H1 (cell line): ENCODE data around the gene STXBP4. TPM values are rescaled to one million over a fixed set of nuclear protein-coding genes. Genes with fewer than 3 reads are reported as not detected.

Source experiments
- CTCF ChIA-PET: fragments of 300-600 bp; sonication (Branson Sonifier 250); formaldehyde crosslinking; loops from one replicate; lab custom pipeline; 2021; ENCODE audit not compliant: partially characterized antibody; lab: Charles Lee
- POLR2A ChIA-PET: fragments of 300-600 bp; sonication (Branson Sonifier 250); formaldehyde crosslinking; loops from one replicate; lab custom pipeline; 2021; ENCODE audit warnings: inconsistent platforms; ENCODE audit not compliant: partially characterized antibody; lab: Charles Lee
- DNase-seq, 2 experiments: peaks; one replicate each; pipeline versions ENCODE4 v3.0.0 to v3.0.0-alpha.2; 2010 to 2022; ENCODE audit warnings: low spot score in 2 of 2, low read depth in 1 of 2, mixed read lengths in 1 of 2
- FAIRE-seq: peaks from 2 replicates; lab custom pipeline; 2011; peaks lifted over from hg19 to GRCh38; lab: Jason Lieb, UNC
- H2AFZ ChIP-seq: 2 replicates; pipeline ENCODE4 v1.8.1; 2012; ENCODE audit warnings: low read length, inconsistent platforms
- H2AK5ac ChIP-seq: 2 replicates; pipeline ENCODE4 v1.6.1; 2013; ENCODE audit warnings: low read depth, low read length
- H2BK120ac ChIP-seq: replicated peaks from 2 replicates; pipeline ENCODE3; 2013; ENCODE audit warnings: low read depth, low read length, inconsistent platforms
- H2BK12ac ChIP-seq: 2 replicates; pipeline ENCODE4 v1.6.1; 2013; ENCODE audit warnings: low read depth, low read length
- H2BK15ac ChIP-seq: 2 replicates; pipeline ENCODE4 v1.6.1; 2013; ENCODE audit warnings: low read length
- H2BK20ac ChIP-seq: 2 replicates; pipeline ENCODE4 v1.6.1; 2013; ENCODE audit warnings: low read length
- H2BK5ac ChIP-seq: 2 replicates; pipeline ENCODE4 v1.6.1; 2013; ENCODE audit warnings: low read depth, low read length
- H3K14ac ChIP-seq: 2 replicates; pipeline ENCODE4 v1.6.1; 2013; ENCODE audit warnings: inconsistent platforms; ENCODE audit not compliant: insufficient read length
- H3K18ac ChIP-seq: 2 replicates; pipeline ENCODE4 v1.6.1; 2013; ENCODE audit warnings: low read length; ENCODE audit errors: extremely low read depth
- H3K23ac ChIP-seq: 2 replicates; pipeline ENCODE4 v1.6.1; 2013; ENCODE audit warnings: inconsistent platforms; ENCODE audit not compliant: insufficient read length
- H3K23me2 ChIP-seq: 2 replicates; pipeline ENCODE4 v1.6.1; 2013; ENCODE audit warnings: low read depth, low read length
- H3K27ac ChIP-seq: 2 replicates; pipeline ENCODE4 v1.6.1; 2011; ENCODE audit warnings: low read depth, low read length, inconsistent platforms
- H3K27me3 ChIP-seq, 4 experiments: replicated peaks in 1 of 4; 1 replicate in 1 of 4; 2 replicates in 3 of 4; pipeline versions ENCODE4 v1.6.1 to v1.8.1; 2011 to 2013; ENCODE audit warnings: low read length in 3 of 4, mild to moderate bottlenecking in 3 of 4, inconsistent platforms in 2 of 4, mixed read lengths in 2 of 4, moderate library complexity in 1 of 4; ENCODE audit not compliant: control insufficient read depth in 3 of 4, insufficient read depth in 3 of 4; ENCODE audit errors: extremely low read depth in 1 of 4
- H3K36me3 ChIP-seq, 4 experiments: 2 replicates each; pipeline versions ENCODE4 v1.6.1 to v1.8.1; 2011 to 2013; ENCODE audit warnings: mild to moderate bottlenecking in 4 of 4, low read length in 3 of 4, moderate library complexity in 2 of 4, control low read depth in 1 of 4, inconsistent platforms in 1 of 4; ENCODE audit not compliant: insufficient read depth in 4 of 4, control insufficient read depth in 2 of 4
- H3K4ac ChIP-seq: replicated peaks from 2 replicates; pipeline ENCODE3; 2013; ENCODE audit warnings: low read length, low read depth, mixed read lengths, inconsistent platforms; ENCODE audit not compliant: insufficient read length
- H3K4me1 ChIP-seq, 4 experiments: replicated peaks in 1 of 4; 1 replicate in 1 of 4; 2 replicates in 3 of 4; pipeline versions ENCODE4 v1.6.1 to v1.8.1; 2011 to 2013; ENCODE audit warnings: low read length in 3 of 4, inconsistent platforms in 2 of 4, mixed read lengths in 1 of 4; ENCODE audit not compliant: insufficient read depth in 4 of 4, control insufficient read depth in 3 of 4
- H3K4me2 ChIP-seq, 2 experiments: 2 replicates each; pipeline versions ENCODE4 v1.6.1 to v1.8.1; 2011 to 2013; ENCODE audit warnings: low read depth in 2 of 2, low read length in 2 of 2, control low read depth in 1 of 2, inconsistent platforms in 1 of 2, mild to moderate bottlenecking in 1 of 2; ENCODE audit not compliant: insufficient read depth in 1 of 2
- H3K4me3 ChIP-seq, 4 experiments: fragments of 200-600, 300-600 bp in 1 of 4; sonication (generic), shearing (Covaris generic), sonication (Bioruptor Twin) in 1 of 4; 2 replicates each; pipeline versions ENCODE4 v1.5.1 to v1.8.1; 2011 to 2016; ENCODE audit warnings: low read length in 4 of 4, low read depth in 3 of 4, control low read depth in 2 of 4, inconsistent platforms in 2 of 4, mild to moderate bottlenecking in 2 of 4, mixed read lengths in 1 of 4, moderate library complexity in 1 of 4; ENCODE audit not compliant: insufficient read depth in 2 of 4; ENCODE audit errors: extremely low read depth in 1 of 4
- H3K56ac ChIP-seq: replicated peaks from 2 replicates; pipeline ENCODE3; 2013; ENCODE audit warnings: low read depth, mild to moderate bottlenecking, mixed read lengths, low read length, inconsistent platforms; ENCODE audit not compliant: insufficient read length
- H3K79me1 ChIP-seq: 2 replicates; pipeline ENCODE4 v1.6.1; 2013; ENCODE audit warnings: low read depth, low read length, control low read depth
- H3K79me2 ChIP-seq, 2 experiments: 2 replicates each; pipeline versions ENCODE4 v1.6.1 to v1.8.1; 2012 to 2013; ENCODE audit warnings: low read length in 2 of 2, mild to moderate bottlenecking in 2 of 2, inconsistent platforms in 1 of 2; ENCODE audit not compliant: insufficient read depth in 2 of 2, control insufficient read depth in 1 of 2
- H3K9ac ChIP-seq, 4 experiments: replicated peaks in 1 of 4; 1 replicate in 1 of 4; 2 replicates in 3 of 4; pipeline versions ENCODE4 v1.6.1 to v1.8.1; 2011 to 2013; ENCODE audit warnings: low read depth in 3 of 4, low read length in 3 of 4, control low read depth in 2 of 4, mild to moderate bottlenecking in 2 of 4, moderate library complexity in 2 of 4, inconsistent platforms in 1 of 4; ENCODE audit errors: extremely low read depth in 1 of 4
- H3K9me3 ChIP-seq, 2 experiments: 2 replicates each; pipeline versions ENCODE4 v1.6.1 to v1.8.1; 2012 to 2013; ENCODE audit warnings: mild to moderate bottlenecking in 2 of 2, moderate library complexity in 2 of 2, control low read depth in 1 of 2, inconsistent platforms in 1 of 2, low read depth in 1 of 2, low read length in 1 of 2, mixed read lengths in 1 of 2; ENCODE audit not compliant: insufficient read depth in 2 of 2
- H4K20me1 ChIP-seq, 2 experiments: replicated peaks in 1 of 2; 2 replicates each; pipeline versions ENCODE3 to v1.8.1; 2011 to 2013; ENCODE audit warnings: inconsistent platforms in 2 of 2, low read length in 2 of 2, mild to moderate bottlenecking in 1 of 2; ENCODE audit not compliant: insufficient read depth in 2 of 2, control insufficient read depth in 1 of 2
- H4K5ac ChIP-seq: 2 replicates; pipeline ENCODE4 v1.6.1; 2013; ENCODE audit warnings: low read length, low read depth, mixed read lengths, inconsistent platforms; ENCODE audit not compliant: insufficient read length
- H4K8ac ChIP-seq: 2 replicates; pipeline ENCODE4 v1.8.0; 2013; ENCODE audit warnings: mild to moderate bottlenecking, moderate library complexity, low read length, inconsistent platforms; ENCODE audit not compliant: insufficient read depth; ENCODE audit errors: extremely low read depth
- H4K91ac ChIP-seq: replicated peaks from 2 replicates; pipeline ENCODE3; 2013; ENCODE audit warnings: low read length, mixed read lengths, inconsistent platforms; ENCODE audit not compliant: insufficient read length
- CREB1 ChIP-seq: IDR thresholded peaks from 2 replicates; pipeline ENCODE4 v1.6.1; 2012; ENCODE audit warnings: inconsistent platforms
- HDAC6 ChIP-seq: IDR thresholded peaks from one replicate; pipeline ENCODE4 v1.7.1; 2012; ENCODE audit warnings: low read depth, mild to moderate bottlenecking, inconsistent platforms, low read length, moderate library complexity
- RBBP5 ChIP-seq: IDR thresholded peaks from 2 replicates; pipeline ENCODE4 v1.7.1; 2012; ENCODE audit warnings: low read depth, mild to moderate bottlenecking, inconsistent platforms, low read length, moderate library complexity, borderline replicate concordance
- SAP30 ChIP-seq: fragments of 300-600 bp; sonication (generic); IDR thresholded peaks from 2 replicates; pipeline ENCODE4 v1.7.1; 2012; ENCODE audit warnings: low read length, moderate library complexity, mild to moderate bottlenecking, inconsistent platforms; ENCODE audit not compliant: insufficient read depth, insufficient replicate concordance
- TCF12 ChIP-seq: IDR thresholded peaks from 2 replicates; pipeline ENCODE4 v1.6.1; 2011; ENCODE audit warnings: low read depth, mild to moderate bottlenecking, low read length
- WGBS, 2 experiments: shearing (Covaris generic) in 1 of 2; methylation state at CpG; one replicate each; pipeline versions ENCODE4 v1.1.6 to v1.1.7; 2013 to 2015; ENCODE audit warnings: low lambda C conversion rate in 2 of 2, mixed read lengths in 2 of 2, inconsistent platforms in 1 of 2, low coverage in 1 of 2, missing lambda C conversion rate in 1 of 2; ENCODE audit not compliant: insufficient replicate concordance in 2 of 2, insufficient coverage in 1 of 2, insufficient read length in 1 of 2; ENCODE audit errors: extremely low coverage in 1 of 2, missing lambda C conversion rate in 1 of 2; 5-methylcytosine and 5-hydroxymethylcytosine counted together
- polyA plus RNA-seq, 7 experiments: library from polyadenylated mRNA; depleted of rRNA in 3 of 7; stranded (reverse) in 5 of 7; unstranded in 2 of 7; fragments of >200 nt in 5 of 7; fragments of 200-250 nt in 2 of 7; gene quantifications; 1 replicate in 5 of 7; 2 replicates in 1 of 7; 4 replicates in 1 of 7; pipeline versions ENCODE4 v1.2.1 to v1.2.3, GENCODE V29; 2011 to 2013; ENCODE audit warnings: missing spikeins in 2 of 7, mixed read lengths in 2 of 7
- total RNA-seq: library from RNA; stranded (reverse); fragmentation: NEBNext Ultra II Directional; extraction: Animal tissue kit (Norgen Biotek cat#: 25700); gene quantifications from 2 replicates; pipeline ENCODE4 v1.2.1, GENCODE V29; 2021

STXBP4 gene
- total and polyA plus RNA-seq, 2 of the 8 experiments (the other 6 are each of a cell fraction or from before 2014, with no cell fraction given), result 3.2 to 18.5 TPM

- H4K91ac ChIP-seq, result no peak overlapping the region
- ChIA-PET CTCF (no interaction called here), POLR2A (no interaction called here)
- H2BK20ac ChIP-seq, result no peak overlapping the region
- H3K27ac ChIP-seq, result no peak overlapping the region
- H2BK15ac ChIP-seq, result no peak overlapping the region
- H4K20me1 ChIP-seq, result no peaks in the 10 kb centered on the region
- no peaks in the 10 kb centered on the region for H3K23me2 ChIP-seq
- H3K9me3 ChIP-seq, result no peaks in the 10 kb centered on the region
- no peak overlapping the region for H3K4ac ChIP-seq
- H2BK120ac ChIP-seq, result no peak overlapping the region
- H3K4me3 ChIP-seq, result no peak overlapping the region
- H2BK5ac ChIP-seq, result no peak overlapping the region
- H3K79me1 ChIP-seq, result no peaks in the 10 kb centered on the region
- H4K8ac ChIP-seq, result no peak overlapping the region
- 93% methylated on average over 3 of the region's 3 CpGs; no CpG with 5 or more reads in 1 of the 2 experiments for WGBS, 2 experiments
- H3K79me2 ChIP-seq, result no peaks in the 10 kb centered on the region
- no peak for FAIRE-seq
- H3K4me2 ChIP-seq, result no peak overlapping the region
- no peak for DNase-seq
- no peaks in the 10 kb centered on the region for H3K27me3 ChIP-seq
- H3K14ac ChIP-seq, result no peak overlapping the region
- H3K56ac ChIP-seq, result no peak overlapping the region
- H3K23ac ChIP-seq, result no peak overlapping the region
- no peak overlapping the region for H4K5ac ChIP-seq
- no peak overlapping the region for H2AK5ac ChIP-seq
- no peak overlapping the region for H3K18ac ChIP-seq
- H2BK12ac ChIP-seq, result no peak overlapping the region
- H3K9ac ChIP-seq, result no peak overlapping the region
- no peaks in the 10 kb centered on the region for H3K36me3 ChIP-seq
- H2AFZ ChIP-seq, result no peak overlapping the region
- H3K4me1 ChIP-seq, result no peaks in the 10 kb centered on the region
- TF ChIP-seq RBBP5 (no peak), HDAC6 (no peak), SAP30 (no peak), CREB1 (no peak), TCF12 (no peak)
Measured at GRCh38 chr17:55216888-55217287, 248.3 kb downstream of the STXBP4 start.
